Thoracic aorta (tissue), 2 donors: ENCODE data around the gene ATP7B. TPM values are rescaled to one million over a fixed set of nuclear protein-coding genes. Genes with fewer than 3 reads are reported as not detected.

ENCODE experiments used
- ATAC-seq: fragments of 150-250 bp; one replicate; pipeline ENCODE4 v1.8.0; 2017; ENCODE audit warnings: low read depth; ENCODE audit not compliant: insufficient number of reproducible peaks, low FRiP score
- DNase-seq: peaks from one replicate; pipeline ENCODE4 v3.0.0-alpha.2; 2020; ENCODE audit warnings: low spot score
- H3K27ac ChIP-seq, 2 donors: fragments of 200-600 bp; sonication (generic); 1 replicate in 1 of 2; 2 replicates in 1 of 2; pipeline ENCODE4 v1.5.1; 2016; ENCODE audit warnings: mild to moderate bottlenecking in 2 of 2, moderate library complexity in 2 of 2
- H3K27me3 ChIP-seq: fragments of 200-600 bp; sonication (generic); replicated peaks from 2 replicates; pipeline ENCODE4 v1.6.0; 2016; ENCODE audit warnings: mild to moderate bottlenecking; ENCODE audit not compliant: insufficient read depth
- H3K36me3 ChIP-seq: fragments of 200-600 bp; sonication (generic); one replicate; pipeline ENCODE4 v1.5.1; 2016
- H3K4me1 ChIP-seq, 2 donors: fragments of 200-600 bp; sonication (generic); 1 replicate in 1 of 2; 2 replicates in 1 of 2; pipeline versions ENCODE4 v1.5.1 to v1.6.0; 2016; ENCODE audit warnings: low read depth in 2 of 2, mild to moderate bottlenecking in 1 of 2; ENCODE audit not compliant: control insufficient read depth in 1 of 2
- H3K4me3 ChIP-seq: fragments of 200-600 bp; sonication (generic); 2 replicates; pipeline ENCODE4 v1.5.1; 2016; ENCODE audit warnings: mild to moderate bottlenecking
- H3K9me3 ChIP-seq: fragments of 200-600 bp; sonication (generic); 2 replicates; pipeline ENCODE4 v1.5.1; 2016
- CTCF ChIP-seq: fragments of 200-600 bp; sonication (generic); IDR thresholded peaks from one replicate; pipeline ENCODE4 v1.5.1; 2019; ENCODE audit warnings: antibody characterized with exemption
- total RNA-seq, 2 donors: library from RNA; depleted of rRNA; stranded (reverse); fragments of >200 nt; gene quantifications; one replicate each; pipeline versions ENCODE4 v1.1.0 to v1.2.3, GENCODE V29; 2016

The ATP7B gene
- total RNA-seq, 2 donors from 2014 or later: 6.8 to 7.1 TPM

GRCh38 chr13:51943721-51944120 is 67.5 kb downstream of the ATP7B start:
- TF ChIP-seq CTCF: no peak
- H3K27ac ChIP-seq: no peak overlapping the region
- peaks cover 27% of the 10 kb centered on the region for H3K36me3 ChIP-seq
- DNase-seq (no peak), ATAC-seq (no peak)
- no peaks in the 10 kb centered on the region for H3K27me3 ChIP-seq
- no peaks in the 10 kb centered on the region for H3K4me1 ChIP-seq
- no peak overlapping the region for H3K4me3 ChIP-seq
- H3K9me3 ChIP-seq: no peaks in the 10 kb centered on the region

- no peaks in the 10 kb centered on the region for H3K27me3 ChIP-seq
- no peak for ATAC-seq
- H3K4me3 ChIP-seq: no peak overlapping the region
- no peaks in the 10 kb centered on the region for H3K4me1 ChIP-seq
- TF ChIP-seq CTCF: no peak
- H3K9me3 ChIP-seq: no peaks in the 10 kb centered on the region
- no peak for DNase-seq
- H3K27ac ChIP-seq: no peak overlapping the region
- H3K36me3 ChIP-seq: peaks cover 27% of the 10 kb centered on the region
These were observed 69.1 kb downstream of the ATP7B start for GRCh38 chr13:51942189-51942588.

- H3K4me3 ChIP-seq: no peak overlapping the region
- H3K27me3 ChIP-seq: no peaks in the 10 kb centered on the region
- DNase-seq (no peak), ATAC-seq (no peak)
- no peaks in the 10 kb centered on the region for H3K9me3 ChIP-seq
- no peak for TF ChIP-seq CTCF
- no peaks in the 10 kb centered on the region for H3K4me1 ChIP-seq
- peaks cover 28% of the 10 kb centered on the region for H3K36me3 ChIP-seq
- no peak overlapping the region for H3K27ac ChIP-seq
These were observed 72.8 kb downstream of the ATP7B start for GRCh38 chr13:51938454-51938853.

- DNase-seq (no peak), ATAC-seq (no peak)
- Histone ChIP-seq H3K9me3 (no peaks in the 10 kb centered on the region), H3K36me3 (peaks cover 28% of the 10 kb centered on the region), H3K4me1 (no peaks in the 10 kb centered on the region), H3K27ac (no peak overlapping the region), H3K4me3 (no peak overlapping the region), H3K27me3 (no peaks in the 10 kb centered on the region)
- no peak for TF ChIP-seq CTCF
These were observed 73.6 kb downstream of the ATP7B start for GRCh38 chr13:51937320-51938290.

GRCh38 chr13:51935326-51936171 is 75.7 kb downstream of the ATP7B start:
- DNase-seq (no peak), ATAC-seq (no peak)
- H3K27ac ChIP-seq: no peak overlapping the region
- no peak overlapping the region for H3K4me3 ChIP-seq
- no peaks in the 10 kb centered on the region for H3K4me1 ChIP-seq
- H3K36me3 ChIP-seq: peaks cover 12% of the 10 kb centered on the region
- H3K27me3 ChIP-seq: no peaks in the 10 kb centered on the region
- no peaks in the 10 kb centered on the region for H3K9me3 ChIP-seq
- peak; percentile 14 for TF ChIP-seq CTCF
